AML-193 (cell line): Measurements from ENCODE around the gene SYT7.

Source experiments
- DNase-seq, 2 experiments: peaks; one replicate each; lab custom pipeline; 2025; lab: John Stamatoyannopoulos, UW

The SYT7 gene

DNA sequence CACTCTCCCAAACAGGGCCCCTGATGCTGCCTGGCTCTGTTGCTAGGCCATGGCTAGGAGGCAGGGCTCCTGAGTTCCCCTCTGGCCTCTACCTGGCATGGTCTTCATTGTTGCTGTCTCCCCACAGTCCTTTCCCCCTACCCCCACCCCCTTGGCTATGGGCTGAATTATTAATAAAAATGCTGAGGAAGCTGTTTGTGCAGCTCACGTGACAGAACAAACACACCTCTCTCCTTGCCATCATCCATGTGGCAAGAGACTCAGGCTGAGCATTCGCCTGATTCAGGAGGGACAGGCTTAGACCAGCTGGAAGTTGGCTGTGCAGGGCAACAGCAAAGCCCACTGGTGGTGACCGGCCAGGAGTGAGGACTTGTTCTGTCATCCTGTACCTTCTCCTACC, 4.2 kb upstream of the SYT7 start:
- no peak for DNase-seq

DNA sequence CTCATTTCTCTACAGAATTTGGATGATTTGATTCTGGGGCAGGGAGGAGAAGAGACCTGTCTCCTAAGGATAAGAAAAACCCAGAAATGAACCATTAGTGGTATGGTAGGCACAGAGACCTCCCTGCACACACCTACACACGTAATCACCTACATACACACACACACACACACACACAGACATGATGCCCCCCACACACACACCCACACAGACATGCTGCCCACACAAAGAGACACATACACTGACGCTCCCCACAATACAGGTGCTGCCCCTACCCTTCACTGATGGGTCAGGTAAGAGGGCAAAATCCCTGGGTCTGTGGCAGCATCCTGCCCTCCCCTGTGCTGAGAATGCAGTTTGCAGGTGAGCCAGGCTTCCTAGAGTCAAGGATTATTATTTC, 1.1 kb upstream of the SYT7 start:
- no peak for DNase-seq

- no peak for DNase-seq
These were observed 496 bp downstream of the SYT7 start for GRCh38 chr11:61580271-61580888.

DNA sequence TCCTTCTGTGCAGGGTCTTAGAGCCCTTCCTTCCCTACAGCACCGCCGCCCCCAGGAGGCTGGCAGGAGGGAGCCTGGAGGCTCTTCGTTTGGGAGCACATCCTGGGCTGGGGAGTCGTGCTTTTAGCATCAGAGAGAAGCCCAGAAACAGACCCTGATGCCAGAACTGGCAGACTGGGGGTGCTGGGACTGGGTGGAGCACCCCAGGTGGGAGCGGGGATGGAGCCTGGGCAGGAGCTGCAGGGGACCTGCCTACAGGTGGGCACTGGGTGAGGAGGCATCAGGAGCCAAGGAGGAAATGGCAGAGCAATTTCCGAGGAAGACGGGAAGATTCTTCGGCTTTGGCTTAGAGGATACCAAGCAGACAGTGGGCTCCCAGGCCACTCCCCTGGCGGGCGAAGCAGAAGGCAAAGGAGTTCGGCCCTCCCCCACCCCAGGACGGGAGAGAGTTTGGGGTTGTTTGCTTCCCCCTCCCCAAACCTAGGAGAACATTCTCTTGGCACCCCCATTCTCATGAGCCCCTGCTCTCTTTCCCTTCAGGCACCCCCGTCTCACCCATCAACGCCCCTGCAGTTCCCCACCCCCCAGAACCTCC, 1.1 kb downstream of the SYT7 start:
- no peak for DNase-seq

DNA sequence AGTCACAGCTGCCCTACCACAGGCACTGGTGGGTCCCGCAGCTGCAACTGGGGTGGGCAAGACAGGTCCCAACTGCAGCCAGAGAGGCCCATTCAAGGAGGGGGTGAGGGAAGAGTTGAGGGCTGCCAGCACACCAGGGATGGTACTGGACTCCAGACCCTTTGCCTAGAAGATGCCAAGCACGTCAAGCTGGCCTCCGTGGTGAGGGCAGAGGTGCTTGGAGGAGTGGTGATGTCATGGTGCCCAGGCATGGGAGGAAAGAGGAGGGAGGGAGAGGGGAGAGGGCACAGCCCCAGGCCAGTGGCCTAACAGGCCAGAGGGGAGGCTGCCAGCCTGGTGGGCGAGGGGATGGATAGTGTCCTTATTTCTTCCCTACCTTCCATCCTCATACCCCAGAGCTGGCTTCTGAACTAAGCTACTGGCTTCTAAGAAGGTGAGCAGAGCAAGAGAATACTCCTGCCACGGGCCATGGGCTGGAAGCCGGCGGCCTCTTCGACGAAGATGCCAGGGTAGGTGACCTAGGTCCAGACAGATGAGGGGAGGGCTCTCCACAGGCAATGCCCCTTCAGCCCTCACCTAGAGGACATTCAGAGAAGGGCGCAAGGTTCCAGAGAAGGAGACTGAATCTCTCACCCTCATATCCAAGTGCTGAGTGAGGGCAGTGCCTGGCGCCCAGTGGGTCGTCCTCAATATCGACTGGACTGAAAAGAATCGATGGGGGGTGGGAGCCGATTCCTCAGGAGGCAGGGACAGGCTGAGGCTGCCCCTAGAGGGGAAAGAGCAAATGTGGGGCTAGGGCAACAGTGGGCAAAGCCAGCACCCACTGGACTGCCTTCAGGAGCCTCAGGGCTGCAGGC, 1.8 kb downstream of the SYT7 start:
- DNase-seq = no peak

- no peak for DNase-seq
These were observed 3.3 kb downstream of the SYT7 start for GRCh38 chr11:61577383-61578118.

- DNase-seq = no peak
These were observed 4.7 kb downstream of the SYT7 start for GRCh38 chr11:61575886-61576861.

- DNase-seq = no peak
These were observed 6.3 kb downstream of the SYT7 start for GRCh38 chr11:61574611-61575010.

- no peak for DNase-seq
These were observed 8.0 kb downstream of the SYT7 start for GRCh38 chr11:61572913-61573312.

DNA sequence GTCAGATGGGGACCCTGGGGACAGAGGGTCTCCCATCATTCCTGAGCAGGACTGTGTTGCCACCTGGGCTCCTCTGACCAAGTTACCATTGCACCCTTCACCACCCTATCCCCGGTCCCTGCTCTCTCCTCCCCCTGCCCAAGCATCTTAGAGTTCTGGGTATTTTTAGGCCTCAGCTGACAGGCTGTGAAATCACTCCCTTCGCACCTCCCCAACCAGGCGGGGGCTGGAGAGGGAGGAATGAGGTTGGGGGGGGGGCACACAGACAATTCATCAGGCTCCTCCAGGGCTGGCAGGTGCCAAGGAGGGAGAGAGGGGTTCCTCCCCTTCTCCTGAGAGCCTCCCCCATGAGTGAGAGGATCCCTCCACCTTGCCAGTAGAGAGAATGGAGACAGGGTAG, 9.0 kb downstream of the SYT7 start:
- DNase-seq = no peak

GRCh38 chr11:61571337-61571736, 9.5 kb downstream of the SYT7 start:
- DNase-seq = no peak

GRCh38 chr11:61569701-61570100, 11.2 kb downstream of the SYT7 start:
- no peak for DNase-seq

- DNase-seq = no peak
These were observed 11.9 kb downstream of the SYT7 start for GRCh38 chr11:61569018-61569417.

- DNase-seq = peak; percentile 7 to 27
These were observed 13.4 kb downstream of the SYT7 start for GRCh38 chr11:61567286-61568061.

DNA sequence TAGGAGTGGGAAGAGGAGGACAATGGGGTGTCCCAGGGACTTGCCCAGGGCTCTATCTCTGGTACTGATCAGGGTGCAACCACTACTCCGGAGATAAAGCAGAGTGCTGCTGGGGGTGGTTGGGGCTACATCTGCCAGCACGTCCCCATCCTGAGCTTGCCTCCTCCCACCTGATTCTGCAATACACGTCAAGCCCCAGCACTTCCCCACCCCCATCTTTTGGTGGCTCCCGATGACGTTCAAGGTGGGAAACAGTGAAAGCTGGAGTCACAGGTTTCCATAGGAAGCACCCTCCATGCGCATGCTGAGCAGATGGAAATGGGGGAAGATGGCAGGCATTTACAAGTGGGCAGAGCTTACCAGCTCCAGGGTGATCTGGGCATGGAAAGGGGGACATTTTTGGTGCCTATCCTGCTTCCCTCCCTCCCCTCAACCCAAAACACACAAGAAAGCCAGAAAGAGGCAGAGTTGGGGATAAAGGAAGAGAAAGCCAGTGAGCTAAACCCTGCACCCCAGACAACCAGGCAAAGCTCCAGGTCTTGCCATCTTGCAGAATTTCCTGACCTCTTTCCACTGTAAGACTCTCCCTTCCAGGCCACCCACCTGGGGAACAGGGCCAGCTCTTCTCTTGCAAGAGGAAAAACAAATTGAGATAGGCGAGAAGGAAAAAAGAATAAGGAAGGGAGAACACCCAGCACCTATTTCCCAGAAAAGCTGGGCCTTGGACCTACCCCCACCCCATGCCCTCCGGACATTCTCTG, 15.8 kb downstream of the SYT7 start:
- DNase-seq = no peak

GRCh38 chr11:61560751-61561150, 20.1 kb downstream of the SYT7 start:
- DNase-seq = no peak

GRCh38 chr11:61556621-61557020, 24.3 kb downstream of the SYT7 start:
- no peak for DNase-seq

DNA sequence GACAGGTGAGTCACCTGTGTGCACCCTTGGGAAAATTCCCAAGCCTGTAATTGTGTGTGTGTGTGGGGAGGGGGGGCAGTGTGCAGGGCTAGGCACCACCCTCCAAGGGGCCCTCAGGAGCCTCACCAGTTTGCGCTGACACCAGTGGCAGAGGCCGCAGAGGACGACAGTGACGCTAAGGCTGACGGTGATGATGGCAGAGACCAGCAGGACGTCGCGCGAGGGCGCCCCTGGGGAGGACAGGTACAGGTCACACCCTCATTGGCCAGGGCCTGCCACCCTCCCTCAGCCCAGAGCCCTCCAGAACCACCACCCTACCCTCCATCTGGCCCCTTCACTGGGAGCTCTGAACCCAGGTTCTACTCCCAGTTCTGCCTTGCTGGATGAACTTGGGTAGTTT, 24.9 kb downstream of the SYT7 start:
- no peak for DNase-seq

GRCh38 chr11:61555051-61555969, 25.6 kb downstream of the SYT7 start:
- no peak for DNase-seq
